HL-60 (cell line): Measurements from ENCODE around the gene PLXDC2.

Source experiments
- DNase-seq, 2 experiments: peaks; one replicate each; pipeline ENCODE4 v3.0.0-alpha.2; 2010 to 2020; ENCODE audit warnings: low read depth in 1 of 2, low spot score in 1 of 2
- H3K27ac ChIP-seq: fragments of 250-450 bp; sonication (Bioruptor Pico); replicated peaks from 2 replicates; pipeline ENCODE4 v1.5.1; 2020; ENCODE audit warnings: mild to moderate bottlenecking, moderate library complexity
- H3K27me3 ChIP-seq: fragments of 250-450 bp; sonication (Bioruptor Pico); 2 replicates; pipeline ENCODE4 v1.5.1; 2021; ENCODE audit warnings: mild to moderate bottlenecking, moderate library complexity; ENCODE audit not compliant: insufficient read depth, poor library complexity, severe bottlenecking
- H3K4me3 ChIP-seq: replicated peaks from 2 replicates; pipeline ENCODE4 v1.5.1; 2011; ENCODE audit warnings: mild to moderate bottlenecking, control low read depth, low read length; ENCODE audit not compliant: insufficient read depth
- CTCF ChIP-seq: IDR thresholded peaks from one replicate; pipeline ENCODE4 v1.5.1; 2011; ENCODE audit warnings: low read length, control low read depth, inconsistent platforms; ENCODE audit not compliant: insufficient read depth
- GABPA ChIP-seq: IDR thresholded peaks from 2 replicates; pipeline ENCODE4 v1.6.1; 2012; ENCODE audit warnings: low read depth
- POLR2AphosphoS5 ChIP-seq: IDR thresholded peaks from 2 replicates; pipeline ENCODE4 v1.6.1; 2012; ENCODE audit warnings: low read depth
- SPI1 ChIP-seq: IDR thresholded peaks from 2 replicates; pipeline ENCODE4 v1.6.1; 2012; ENCODE audit warnings: low read depth, mild to moderate bottlenecking, borderline replicate concordance
- TF ChIP-seq, protein P1 (sequence below): IDR thresholded peaks from 2 replicates; pipeline ENCODE4 v1.6.1; 2012; ENCODE audit warnings: low read depth; ENCODE audit not compliant: insufficient replicate concordance

Gene PLXDC2

DNA sequence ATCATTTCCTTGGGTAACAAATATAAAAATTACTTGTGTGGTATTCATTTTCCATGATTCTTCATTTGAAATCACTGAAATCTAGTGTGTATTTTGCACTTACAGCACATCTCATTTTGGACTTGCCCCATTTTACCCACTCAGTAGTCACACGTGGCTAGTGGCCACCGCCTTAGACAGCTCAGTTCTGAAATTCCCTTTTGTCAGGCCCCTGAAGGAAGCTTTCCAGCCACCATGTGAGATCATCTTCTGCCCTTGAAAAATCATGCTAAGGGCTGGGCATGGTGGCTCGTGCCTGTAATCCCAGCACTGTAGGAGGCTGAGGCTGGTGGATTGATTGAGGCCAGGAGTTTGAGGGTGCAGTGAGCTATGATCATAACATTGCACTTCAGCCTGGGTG lies 79.3 kb downstream of the PLXDC2 start:
- DNase-seq, result no peak
- Histone ChIP-seq H3K4me3 (no peak overlapping the region), H3K27me3 (no peaks in the 10 kb centered on the region), H3K27ac (no peak overlapping the region)
- TF ChIP-seq, protein P1, sequence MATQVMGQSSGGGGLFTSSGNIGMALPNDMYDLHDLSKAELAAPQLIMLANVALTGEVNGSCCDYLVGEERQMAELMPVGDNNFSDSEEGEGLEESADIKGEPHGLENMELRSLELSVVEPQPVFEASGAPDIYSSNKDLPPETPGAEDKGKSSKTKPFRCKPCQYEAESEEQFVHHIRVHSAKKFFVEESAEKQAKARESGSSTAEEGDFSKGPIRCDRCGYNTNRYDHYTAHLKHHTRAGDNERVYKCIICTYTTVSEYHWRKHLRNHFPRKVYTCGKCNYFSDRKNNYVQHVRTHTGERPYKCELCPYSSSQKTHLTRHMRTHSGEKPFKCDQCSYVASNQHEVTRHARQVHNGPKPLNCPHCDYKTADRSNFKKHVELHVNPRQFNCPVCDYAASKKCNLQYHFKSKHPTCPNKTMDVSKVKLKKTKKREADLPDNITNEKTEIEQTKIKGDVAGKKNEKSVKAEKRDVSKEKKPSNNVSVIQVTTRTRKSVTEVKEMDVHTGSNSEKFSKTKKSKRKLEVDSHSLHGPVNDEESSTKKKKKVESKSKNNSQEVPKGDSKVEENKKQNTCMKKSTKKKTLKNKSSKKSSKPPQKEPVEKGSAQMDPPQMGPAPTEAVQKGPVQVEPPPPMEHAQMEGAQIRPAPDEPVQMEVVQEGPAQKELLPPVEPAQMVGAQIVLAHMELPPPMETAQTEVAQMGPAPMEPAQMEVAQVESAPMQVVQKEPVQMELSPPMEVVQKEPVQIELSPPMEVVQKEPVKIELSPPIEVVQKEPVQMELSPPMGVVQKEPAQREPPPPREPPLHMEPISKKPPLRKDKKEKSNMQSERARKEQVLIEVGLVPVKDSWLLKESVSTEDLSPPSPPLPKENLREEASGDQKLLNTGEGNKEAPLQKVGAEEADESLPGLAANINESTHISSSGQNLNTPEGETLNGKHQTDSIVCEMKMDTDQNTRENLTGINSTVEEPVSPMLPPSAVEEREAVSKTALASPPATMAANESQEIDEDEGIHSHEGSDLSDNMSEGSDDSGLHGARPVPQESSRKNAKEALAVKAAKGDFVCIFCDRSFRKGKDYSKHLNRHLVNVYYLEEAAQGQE, result no peak
- TF ChIP-seq POLR2AphosphoS5, result no peak
- TF ChIP-seq SPI1, result no peak
- TF ChIP-seq GABPA, result no peak
- TF ChIP-seq CTCF, result no peak

DNA sequence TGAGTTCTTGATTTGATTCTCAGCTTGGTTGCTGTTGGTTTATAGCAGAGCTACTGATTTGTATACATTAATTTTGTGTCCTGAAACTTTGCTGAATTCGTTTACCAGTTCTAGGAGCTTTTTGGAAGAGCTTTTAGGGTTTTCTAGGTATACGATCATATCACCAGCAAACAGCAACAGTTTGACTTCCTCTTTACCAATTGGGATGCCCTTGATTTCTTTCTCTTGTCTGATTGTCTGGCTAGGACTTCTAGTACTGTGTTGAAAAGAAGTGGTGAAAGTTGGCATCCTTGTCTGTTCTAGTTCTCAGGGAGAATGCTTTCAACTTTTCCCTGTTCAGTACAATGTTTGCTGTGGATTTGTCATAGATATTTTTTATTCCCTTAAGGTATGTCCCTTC lies 86.2 kb downstream of the PLXDC2 start:
- TF ChIP-seq GABPA (no peak), CTCF (no peak), SPI1 (no peak), POLR2AphosphoS5 (no peak)
- TF ChIP-seq, protein P1, result no peak
- H3K27ac ChIP-seq, result no peak overlapping the region
- H3K27me3 ChIP-seq, result no peaks in the 10 kb centered on the region
- H3K4me3 ChIP-seq, result no peak overlapping the region
- no peak for DNase-seq

DNA sequence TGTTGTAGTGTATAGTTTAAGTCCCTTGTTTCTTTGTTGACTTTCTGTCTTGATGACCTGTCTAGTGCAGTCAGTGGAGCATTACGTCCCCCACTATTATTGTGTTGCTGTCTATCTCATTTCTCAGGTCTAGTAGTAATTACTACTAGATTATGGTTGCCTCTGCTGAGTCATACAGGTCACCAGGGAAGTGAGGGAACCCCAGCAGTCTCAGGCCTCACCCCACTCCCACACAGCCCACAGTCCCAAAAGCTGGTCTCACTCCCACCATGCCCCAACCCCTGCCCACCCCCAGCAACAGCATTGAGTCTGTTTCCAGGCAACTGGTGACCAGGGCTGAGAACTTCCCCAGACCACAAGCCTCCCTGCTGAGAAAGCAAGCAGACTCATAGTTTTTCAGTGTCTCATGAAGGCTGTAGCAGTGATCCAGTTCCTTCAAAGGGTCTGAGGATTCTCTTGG lies 88.0 kb downstream of the PLXDC2 start:
- Histone ChIP-seq H3K4me3 (no peak overlapping the region), H3K27ac (no peak overlapping the region), H3K27me3 (no peaks in the 10 kb centered on the region)
- TF ChIP-seq, protein P1, result no peak
- no peak for TF ChIP-seq GABPA
- no peak for TF ChIP-seq CTCF
- no peak for TF ChIP-seq POLR2AphosphoS5
- TF ChIP-seq SPI1, result no peak
- DNase-seq, result no peak
